CD4-positive, alpha-beta memory T cell (primary cell): ENCODE results near the gene TOP1. TPM values are rescaled to one million over a fixed set of nuclear protein-coding genes. Genes with fewer than 3 reads are reported as not detected.

Experiments used
- CTCF ChIA-PET: fragments of 350-600 bp; sonication (Branson Sonifier 250); formaldehyde crosslinking; loops from one replicate; lab custom pipeline; 2021; ENCODE audit warnings: inconsistent platforms; ENCODE audit not compliant: partially characterized antibody; lab: Charles Lee
- POLR2A ChIA-PET: fragments of 350-600 bp; sonication (Branson Sonifier 250); formaldehyde crosslinking; loops from one replicate; lab custom pipeline; 2021; ENCODE audit not compliant: partially characterized antibody; lab: Charles Lee
- DNase-seq, 5 donors: peaks; one replicate each; pipeline versions ENCODE4 v3.0.0 to v3.0.0-alpha.2; 2020 to 2022; ENCODE audit warnings: mixed read lengths in 1 of 5
- H3K27ac ChIP-seq: one replicate; pipeline ENCODE4 v1.7.0; 2013; ENCODE audit warnings: low read depth, low read length
- H3K27me3 ChIP-seq: 2 replicates; pipeline ENCODE4 v1.7.0; 2013; ENCODE audit warnings: mild to moderate bottlenecking, low read length, moderate library complexity; ENCODE audit not compliant: insufficient read depth
- H3K36me3 ChIP-seq: 2 replicates; pipeline ENCODE4 v1.7.0; 2013; ENCODE audit warnings: mild to moderate bottlenecking, low read length, moderate library complexity; ENCODE audit not compliant: insufficient read depth
- H3K4me1 ChIP-seq: 2 replicates; pipeline ENCODE4 v1.7.0; 2013; ENCODE audit warnings: mild to moderate bottlenecking, low read length, moderate library complexity; ENCODE audit not compliant: insufficient read depth
- H3K4me3 ChIP-seq, 2 donors: one replicate each; pipeline ENCODE4 v1.7.0; 2013; ENCODE audit warnings: low read length in 2 of 2, mild to moderate bottlenecking in 1 of 2
- H3K9me3 ChIP-seq, 2 donors: one replicate each; pipeline ENCODE4 v1.7.0; 2013; ENCODE audit warnings: low read length in 2 of 2, control low read depth in 1 of 2; ENCODE audit not compliant: control insufficient read depth in 1 of 2
- H3K27ac Mint-ChIP-seq, 7 donors: one replicate each; pipeline ENCODE4 v1.8.0; 2020 to 2021; ENCODE audit warnings: mixed read lengths in 7 of 7, mild to moderate bottlenecking in 6 of 7, inconsistent platforms in 3 of 7, moderate library complexity in 3 of 7
- H3K27me3 Mint-ChIP-seq, 2 donors: one replicate each; pipeline ENCODE4 v1.8.0; 2020 to 2021; ENCODE audit warnings: mixed read lengths in 2 of 2
- H3K36me3 Mint-ChIP-seq, 2 donors: one replicate each; pipeline ENCODE4 v1.8.0; 2020 to 2021; ENCODE audit warnings: mixed read lengths in 2 of 2, inconsistent platforms in 1 of 2, mild to moderate bottlenecking in 1 of 2
- H3K4me1 Mint-ChIP-seq, 4 donors: one replicate each; pipeline ENCODE4 v1.8.0; 2020 to 2021; ENCODE audit warnings: mixed read lengths in 4 of 4, mild to moderate bottlenecking in 1 of 4
- H3K4me3 Mint-ChIP-seq, 8 donors: one replicate each; pipeline ENCODE4 v1.8.0; 2020 to 2021; ENCODE audit warnings: mixed read lengths in 8 of 8, mild to moderate bottlenecking in 7 of 8, moderate library complexity in 6 of 8, inconsistent platforms in 3 of 8
- H3K9me3 Mint-ChIP-seq, 8 donors: one replicate each; pipeline ENCODE4 v1.8.0; 2020 to 2021; ENCODE audit warnings: mixed read lengths in 8 of 8, mild to moderate bottlenecking in 5 of 8, inconsistent platforms in 3 of 8, moderate library complexity in 1 of 8
- intact Hi-C: fragments of 100-400 bp; cut with micrococcal nuclease; formaldehyde crosslinking; loops from one replicate; pipeline ENCODE4 v1.15.1; 2023
- polyA plus RNA-seq, 2 donors: library from polyadenylated mRNA; unstranded; fragments of 300-500 nt; fragmentation: Illumina TruSeq; gene quantifications; one replicate each; pipeline ENCODE4 v1.2.3, GENCODE V29; 2021
- total RNA-seq, 2 experiments: library from RNA; stranded (reverse); gene quantifications; one replicate each; pipeline ENCODE4 v1.2.3, GENCODE V29; 2021

Gene TOP1
- total and polyA plus RNA-seq, 4 experiments from 2014 or later, result 3.8 to 47.5 (median 30.0) TPM

GRCh38 chr20:41034239-41034638 lies 5.6 kb downstream of the TOP1 start:
- Mint-ChIP-seq H3K27ac (peak overlapping the region in 1 of 7 donors; percentile 26), H3K4me1 (peaks cover 68 to 96% (median 84%) of the 10 kb centered on the region in 4 donors), H3K4me3 (peak overlapping the region in 4 of 8 donors; percentile 1 to 70 (median 24)), H3K36me3 (peaks cover 16 to 27% of the 10 kb centered on the region in 2 donors), H3K9me3 (no peaks in the 10 kb centered on the region), H3K27me3 (no peaks in the 10 kb centered on the region)
- Histone ChIP-seq H3K4me3 (no peak overlapping the region), H3K27ac (no peak overlapping the region), H3K4me1 (peaks cover 96% of the 10 kb centered on the region), H3K36me3 (peaks cover 6% of the 10 kb centered on the region), H3K27me3 (no peaks in the 10 kb centered on the region), H3K9me3 (no peaks in the 10 kb centered on the region)
- ChIA-PET POLR2A (no interaction called here), CTCF (interaction anchor here (3.0 kb wide), 1 partner anchor 43 kb away, joined by 14 read pairs; no protein-coding TSS in a partner anchor)
- intact Hi-C loops, result no loop called here
- DNase-seq, result no peak

GRCh38 chr20:41035207-41035606 lies 6.6 kb downstream of the TOP1 start:
- CTCF ChIA-PET, result interaction anchor here (3.0 kb wide), 1 partner anchor 44 kb away, joined by 14 read pairs; no protein-coding TSS in a partner anchor
- Histone ChIP-seq H3K4me1 (peaks cover 100% of the 10 kb centered on the region), H3K4me3 (no peak overlapping the region), H3K27ac (no peak overlapping the region), H3K27me3 (no peaks in the 10 kb centered on the region), H3K9me3 (no peaks in the 10 kb centered on the region), H3K36me3 (peaks cover 6% of the 10 kb centered on the region)
- peak overlapping the region in 1 of 7 donors; percentile 0 for H3K27ac Mint-ChIP-seq
- peak overlapping the region in 4 of 8 donors; percentile 11 to 57 (median 32) for H3K4me3 Mint-ChIP-seq
- no peaks in the 10 kb centered on the region for H3K27me3 Mint-ChIP-seq
- no peaks in the 10 kb centered on the region for H3K9me3 Mint-ChIP-seq
- POLR2A ChIA-PET, result interaction anchor here (1.0 to 1.6 kb wide), 2 partner anchors 11 to 13 kb away, joined by 4 to 6 read pairs; no protein-coding TSS in a partner anchor
- peaks cover 16 to 24% of the 10 kb centered on the region in 2 donors for H3K36me3 Mint-ChIP-seq
- DNase-seq, result no peak
- peaks cover 67 to 97% (median 86%) of the 10 kb centered on the region in 4 donors for H3K4me1 Mint-ChIP-seq
- intact Hi-C loops, result no loop called here

- no peak overlapping the region for H3K4me3 Mint-ChIP-seq
- Histone ChIP-seq H3K36me3 (peaks cover 6% of the 10 kb centered on the region), H3K27me3 (no peaks in the 10 kb centered on the region), H3K27ac (no peak overlapping the region), H3K4me3 (no peak overlapping the region), H3K9me3 (no peaks in the 10 kb centered on the region), H3K4me1 (peaks cover 100% of the 10 kb centered on the region)
- no peaks in the 10 kb centered on the region for H3K27me3 Mint-ChIP-seq
- no peaks in the 10 kb centered on the region for H3K9me3 Mint-ChIP-seq
- ChIA-PET POLR2A (interaction anchor here (1.1 to 1.4 kb wide), 2 partner anchors 9 to 46 kb away, joined by 3 to 4 read pairs; no protein-coding TSS in a partner anchor), CTCF (interaction anchor here (1.1 to 2.0 kb wide), 4 partner anchors 32 to 98 kb away, joined by 3 to 10 read pairs (median 4); no protein-coding TSS in a partner anchor)
- H3K36me3 Mint-ChIP-seq, result peaks cover 9 to 22% of the 10 kb centered on the region in 2 donors
- no peak for DNase-seq
- intact Hi-C loops, result no loop called here
- peak overlapping the region in 2 of 7 donors; percentile 48 to 70 for H3K27ac Mint-ChIP-seq
- peaks cover 62 to 97% (median 83%) of the 10 kb centered on the region in 4 donors for H3K4me1 Mint-ChIP-seq
Measured at GRCh38 chr20:41037179-41037578, 8.6 kb downstream of the TOP1 start.

- H3K27me3 ChIP-seq, result no peaks in the 10 kb centered on the region
- no peak for DNase-seq
- no peaks in the 10 kb centered on the region for H3K36me3 ChIP-seq
- intact Hi-C loops, result no loop called here
- Mint-ChIP-seq H3K27ac (peak overlapping the region in 5 of 7 donors; percentile 12 to 48 (median 43)), H3K27me3 (no peaks in the 10 kb centered on the region), H3K4me1 (peaks cover 61 to 97% (median 81%) of the 10 kb centered on the region in 4 donors), H3K4me3 (no peak overlapping the region), H3K36me3 (peaks cover 12 to 16% of the 10 kb centered on the region in 2 donors), H3K9me3 (no peaks in the 10 kb centered on the region)
- no peak overlapping the region for H3K27ac ChIP-seq
- POLR2A ChIA-PET, result interaction anchor here (0.9 to 1.4 kb wide), 3 partner anchors 8 to 47 kb away, joined by 3 to 4 read pairs (median 4); no protein-coding TSS in a partner anchor
- H3K4me3 ChIP-seq, result no peak overlapping the region
- no peaks in the 10 kb centered on the region for H3K9me3 ChIP-seq
- CTCF ChIA-PET, result interaction anchor here (0.8 to 2.0 kb wide), 7 partner anchors 8 to 97 kb away, joined by 3 to 10 read pairs (median 3); no protein-coding TSS in a partner anchor
- H3K4me1 ChIP-seq, result peaks cover 100% of the 10 kb centered on the region
Measured at GRCh38 chr20:41038149-41038877, 9.7 kb downstream of the TOP1 start.

- H3K27ac Mint-ChIP-seq, result peak overlapping the region in 2 of 7 donors; percentile 24 to 37
- intact Hi-C loops, result no loop called here
- CTCF ChIA-PET, result interaction anchor here (0.8 to 2.0 kb wide), 3 partner anchors 48 to 96 kb away, joined by 3 to 10 read pairs (median 5); no protein-coding TSS in a partner anchor
- H3K36me3 ChIP-seq, result no peaks in the 10 kb centered on the region
- H3K27me3 ChIP-seq, result no peaks in the 10 kb centered on the region
- no peak overlapping the region for H3K4me3 ChIP-seq
- no peaks in the 10 kb centered on the region for H3K27me3 Mint-ChIP-seq
- peaks cover 100% of the 10 kb centered on the region for H3K4me1 ChIP-seq
- H3K9me3 ChIP-seq, result no peaks in the 10 kb centered on the region
- peaks cover 12% of the 10 kb centered on the region in 2 donors for H3K36me3 Mint-ChIP-seq
- H3K27ac ChIP-seq, result no peak overlapping the region
- POLR2A ChIA-PET, result interaction anchor here (0.6 to 2.1 kb wide), 4 partner anchors 9 to 107 kb away, joined by 4 to 6 read pairs (median 5); no protein-coding TSS in a partner anchor
- H3K9me3 Mint-ChIP-seq, result no peaks in the 10 kb centered on the region
- DNase-seq, result no peak
- peaks cover 57 to 97% (median 78%) of the 10 kb centered on the region in 4 donors for H3K4me1 Mint-ChIP-seq
- peak overlapping the region in 1 of 8 donors; percentile 25 for H3K4me3 Mint-ChIP-seq
Measured at GRCh38 chr20:41038878-41039404, 10.3 kb downstream of the TOP1 start.

- Histone ChIP-seq H3K9me3 (no peaks in the 10 kb centered on the region), H3K27ac (no peak overlapping the region), H3K4me3 (no peak overlapping the region), H3K36me3 (no peaks in the 10 kb centered on the region), H3K4me1 (peaks cover 97% of the 10 kb centered on the region), H3K27me3 (no peaks in the 10 kb centered on the region)
- peak overlapping the region in 5 of 7 donors; percentile 18 to 61 (median 36) for H3K27ac Mint-ChIP-seq
- ChIA-PET POLR2A (interaction anchor here (2.1 kb wide), 1 partner anchor 11 kb away, joined by 6 read pairs; no protein-coding TSS in a partner anchor), CTCF (interaction anchor here (1.3 to 2.5 kb wide), 4 partner anchors 10 to 94 kb away, joined by 4 to 8 read pairs (median 5); no protein-coding TSS in a partner anchor)
- no peaks in the 10 kb centered on the region for H3K9me3 Mint-ChIP-seq
- DNase-seq, result no peak
- peaks cover 6 to 10% of the 10 kb centered on the region in 2 donors for H3K36me3 Mint-ChIP-seq
- no peaks in the 10 kb centered on the region for H3K27me3 Mint-ChIP-seq
- peaks cover 56 to 94% (median 74%) of the 10 kb centered on the region in 4 donors for H3K4me1 Mint-ChIP-seq
- peak overlapping the region in 4 of 8 donors; percentile 21 to 63 (median 35) for H3K4me3 Mint-ChIP-seq
- intact Hi-C loops, result no loop called here
Measured at GRCh38 chr20:41040855-41041254, 12.2 kb downstream of the TOP1 start.
